GM21737 (cell line): Measurements from ENCODE around the gene BMF.
A peak's percentile ranks its signal among the peaks of the same experiment; 100 is the strongest.

ENCODE experiments used
- ATAC-seq: cut with Tn5 transposase; IDR thresholded peaks from one replicate; pipeline ENCODE4 v1.9.1; 2021; ENCODE audit warnings: mild to moderate bottlenecking, moderate library complexity; ENCODE audit not compliant: unreplicated experiment

BMF gene

DNA sequence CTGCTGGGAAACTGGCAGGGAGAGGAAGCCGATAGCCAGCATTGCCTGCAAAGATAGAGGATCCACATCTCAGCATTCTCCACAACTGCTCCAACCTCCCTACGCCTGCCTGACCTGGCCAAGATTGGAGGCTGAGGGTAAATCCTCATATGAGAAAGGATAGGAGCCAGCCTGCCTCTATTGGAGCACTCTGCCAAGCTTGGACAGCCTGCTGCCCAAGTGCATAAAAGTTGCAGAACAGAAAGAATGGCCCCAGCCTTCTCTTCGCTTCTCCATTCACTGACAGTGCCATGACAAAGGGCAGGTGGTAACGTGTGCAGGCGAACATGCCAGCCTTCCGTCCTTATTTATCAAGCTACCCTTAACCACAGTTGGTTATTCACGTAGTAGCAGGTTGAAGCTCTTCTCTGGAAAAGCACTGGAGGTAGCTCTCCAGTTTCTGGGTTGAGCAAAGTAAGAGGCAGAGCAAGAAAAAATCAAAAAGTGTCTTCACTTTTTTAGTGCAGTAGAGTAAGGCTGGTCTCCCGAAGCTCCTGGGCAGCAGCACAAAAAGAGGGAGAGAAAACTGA, 4.3 kb downstream of the BMF start:
- ATAC-seq, result no peak

DNA sequence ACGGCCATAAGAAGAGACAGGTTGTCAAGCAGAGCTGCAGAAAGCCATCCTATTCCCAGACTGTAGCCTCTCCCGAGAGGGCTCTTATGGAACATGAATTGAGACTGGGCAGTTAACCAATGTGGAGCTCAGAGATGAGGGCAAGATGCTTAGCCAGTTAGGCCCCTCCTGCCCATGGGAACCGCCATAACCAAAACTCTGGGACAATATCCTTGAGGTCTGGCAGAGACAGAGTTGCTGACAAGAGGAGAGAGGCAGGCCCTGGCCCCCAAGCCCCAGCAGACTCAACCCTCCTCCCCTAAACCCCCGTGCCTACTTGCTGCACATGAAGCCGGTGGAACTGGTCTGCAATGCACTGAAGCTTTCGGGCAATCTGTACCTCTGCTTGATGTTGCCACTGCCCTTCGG, 4.8 kb downstream of the BMF start:
- ATAC-seq, result no peak

DNA sequence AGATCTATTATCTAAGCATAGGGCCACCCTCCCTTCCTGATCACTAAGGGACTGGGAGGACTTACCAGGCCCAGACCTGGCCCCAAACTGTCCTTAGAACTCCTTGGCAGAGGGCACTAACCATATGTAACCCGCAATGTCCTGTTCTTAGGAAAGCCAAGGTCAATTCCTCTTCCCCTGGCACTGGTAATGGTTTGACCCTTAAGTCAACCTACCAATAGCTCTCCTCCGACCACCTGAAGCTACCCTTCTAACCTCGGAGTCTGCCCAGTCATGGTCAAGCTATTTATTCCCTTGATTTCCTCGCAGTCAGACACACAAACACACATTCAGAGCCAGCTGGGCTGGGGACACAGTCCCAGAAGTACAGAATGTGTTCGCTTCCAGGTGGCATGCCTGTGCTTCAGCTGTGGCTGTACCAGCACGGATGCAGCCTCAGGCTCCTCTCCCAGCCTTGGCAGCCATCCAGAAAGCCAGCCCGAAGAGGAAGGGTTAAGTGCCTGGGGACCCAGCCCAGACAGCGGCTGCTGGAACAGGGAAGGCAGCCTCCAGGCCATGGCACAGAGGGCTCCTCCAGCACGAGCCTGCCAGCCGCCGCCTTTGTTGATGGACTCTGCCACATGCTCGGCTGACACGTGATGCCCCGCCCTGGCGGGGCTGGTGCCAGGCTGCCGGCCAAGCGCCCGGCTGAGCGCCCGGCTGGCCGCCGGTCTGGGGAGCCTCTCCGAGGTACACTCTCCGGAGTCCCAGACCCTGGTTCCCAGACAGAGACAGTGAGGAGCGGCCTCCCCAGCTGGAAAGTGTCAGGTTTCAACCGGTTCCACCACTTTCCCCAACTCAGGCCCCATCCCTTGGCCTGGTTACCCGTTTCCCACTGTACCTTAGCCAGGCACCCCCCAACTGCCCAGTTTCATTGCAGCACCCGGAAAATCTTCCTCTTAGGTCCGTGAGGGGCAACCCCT, 5.5 kb downstream of the BMF start:
- no peak for ATAC-seq

DNA sequence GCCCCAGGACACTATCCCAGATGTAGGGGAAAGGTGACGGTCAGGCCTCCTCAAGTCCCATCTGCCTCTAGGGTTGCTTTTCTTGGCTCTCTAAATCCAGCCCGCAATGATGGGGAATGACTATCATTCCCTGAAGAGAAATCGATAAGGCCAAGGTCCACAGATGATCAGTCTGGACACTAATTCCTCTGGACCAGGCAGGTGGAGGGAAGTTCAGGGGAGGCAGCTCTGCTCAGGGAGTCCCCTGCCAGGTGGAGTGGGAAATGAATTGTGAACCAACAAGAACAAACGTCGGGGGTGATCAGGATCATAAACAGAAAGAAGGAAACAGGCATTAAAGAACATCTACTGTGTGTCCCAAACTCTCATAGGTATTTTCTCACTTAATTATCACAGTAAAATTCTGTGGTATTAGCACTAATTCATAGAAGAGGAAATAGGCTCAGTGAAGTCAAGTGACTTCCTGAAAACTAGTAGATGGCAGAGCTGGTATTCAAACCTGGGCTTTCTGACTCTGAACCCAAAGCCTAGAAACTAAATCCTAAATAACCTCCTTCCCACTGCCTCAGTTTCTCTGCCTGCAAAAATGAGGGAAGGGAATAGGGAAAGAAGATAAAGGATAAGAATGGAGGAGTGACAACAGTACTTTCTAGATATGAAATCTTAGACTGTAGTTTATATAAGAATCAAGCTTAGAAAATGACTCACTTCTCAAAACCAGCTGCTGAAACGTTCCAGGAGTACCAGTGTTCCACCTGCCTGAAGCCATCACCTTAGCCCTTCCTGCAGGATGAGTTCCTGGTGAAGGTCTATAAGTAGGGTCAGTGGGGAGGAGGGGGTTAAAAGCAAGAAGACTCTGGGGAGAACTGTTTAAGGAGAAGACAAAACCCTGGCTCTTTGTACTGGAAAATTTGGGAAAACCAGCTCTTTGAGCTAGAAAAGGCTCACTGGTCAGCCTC, 7.5 kb downstream of the BMF start:
- ATAC-seq, result no peak

DNA sequence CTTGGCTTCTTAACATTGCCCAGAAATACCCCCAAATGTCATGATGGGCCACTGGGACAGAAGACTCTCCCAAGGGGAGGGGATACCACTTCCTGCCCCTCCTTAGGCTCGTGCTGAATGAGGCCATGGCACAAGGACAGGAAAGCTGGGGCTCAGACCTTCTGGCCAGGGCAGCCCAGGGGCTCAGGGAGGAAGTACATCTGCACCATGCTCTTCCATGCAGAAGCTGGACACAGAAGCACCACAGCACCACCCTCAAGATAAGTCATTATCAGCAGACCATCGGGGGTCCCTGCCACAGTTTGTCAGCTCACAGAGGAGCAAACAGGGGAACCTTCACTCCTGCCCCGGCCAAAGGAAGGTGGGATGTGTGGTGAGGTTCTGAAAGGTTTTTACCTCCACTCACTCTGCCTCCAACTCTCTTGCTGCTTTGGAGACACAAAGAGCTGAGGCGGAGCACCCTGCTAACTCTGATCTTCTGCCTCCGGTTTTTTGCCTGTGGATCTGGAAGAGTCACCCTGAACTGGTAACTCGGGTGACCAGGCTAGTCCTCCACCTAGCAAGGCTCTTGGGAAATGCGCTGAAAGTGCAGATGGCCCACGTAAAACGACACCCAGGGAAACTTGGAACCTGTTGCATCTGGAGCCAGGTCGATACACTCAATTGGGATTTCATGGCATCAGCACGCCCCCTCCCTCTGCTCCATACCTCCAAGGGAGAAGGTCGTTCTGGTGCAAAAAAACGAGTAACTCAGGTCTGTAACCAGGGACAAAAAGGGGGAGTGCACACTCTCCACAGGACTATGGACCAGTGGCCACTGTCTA, 8.3 kb downstream of the BMF start:
- ATAC-seq, result no peak

DNA sequence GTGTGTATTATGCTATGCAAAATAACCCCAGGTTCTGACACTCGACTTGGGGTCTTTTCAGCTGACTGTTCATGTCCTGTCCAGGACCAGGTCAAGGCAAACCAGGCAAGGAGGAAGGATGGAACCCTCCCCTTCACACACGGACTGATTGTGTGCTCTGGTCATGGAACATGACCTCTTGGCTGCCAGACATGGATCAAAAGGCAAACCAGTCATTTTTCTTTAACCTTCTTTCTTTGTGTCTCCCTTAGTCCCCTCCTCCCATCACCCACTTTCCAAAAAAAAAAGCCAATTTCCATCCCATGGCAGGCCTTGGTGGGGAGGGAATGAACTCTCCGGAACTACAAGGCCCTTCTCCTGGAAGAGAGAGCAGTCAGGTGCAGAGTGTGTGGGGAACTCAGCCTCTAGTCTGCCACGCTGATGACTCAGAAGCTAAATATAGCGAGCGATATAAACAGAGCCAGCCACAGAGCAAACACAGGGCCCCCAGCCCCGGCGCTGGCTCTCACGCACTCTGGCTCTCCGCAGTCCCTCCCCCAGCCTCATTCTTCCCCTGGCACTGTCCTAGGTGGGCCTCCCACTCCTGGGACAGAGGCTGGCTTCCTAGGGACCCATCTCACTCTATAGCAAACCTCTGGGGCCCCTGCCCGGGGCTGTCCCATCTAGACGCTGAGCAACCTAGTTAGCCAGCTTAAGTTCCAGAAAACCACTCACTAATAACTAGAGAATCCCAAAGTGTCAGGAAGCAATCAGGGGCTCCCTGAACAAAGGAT, 10.0 kb downstream of the BMF start:
- peak; percentile 62 for ATAC-seq

DNA sequence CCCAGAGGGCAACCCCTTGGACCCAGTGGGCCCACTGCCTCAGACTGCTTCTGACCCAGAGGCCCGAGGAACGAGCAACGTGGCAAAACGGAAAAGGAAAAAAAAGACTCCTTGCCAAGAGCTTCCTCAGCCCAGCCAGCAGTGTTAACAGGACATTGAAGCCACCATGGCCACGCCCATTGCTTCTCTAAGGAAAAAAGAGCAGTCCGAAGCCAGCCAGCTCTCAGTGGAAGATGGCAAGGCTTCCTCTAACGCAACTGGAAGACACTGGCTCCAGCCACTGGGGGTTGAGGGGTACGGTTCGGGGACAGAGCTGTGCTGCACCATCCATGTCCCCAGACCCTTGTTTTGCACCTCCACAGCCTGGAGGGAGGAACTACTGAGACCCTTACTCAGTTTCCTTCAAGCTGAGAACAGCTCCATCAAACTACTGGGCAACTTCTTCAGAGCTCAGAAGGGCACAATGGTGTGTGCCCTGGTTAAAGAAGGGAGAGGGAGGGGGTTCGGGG, 10.7 kb downstream of the BMF start:
- no peak for ATAC-seq

DNA sequence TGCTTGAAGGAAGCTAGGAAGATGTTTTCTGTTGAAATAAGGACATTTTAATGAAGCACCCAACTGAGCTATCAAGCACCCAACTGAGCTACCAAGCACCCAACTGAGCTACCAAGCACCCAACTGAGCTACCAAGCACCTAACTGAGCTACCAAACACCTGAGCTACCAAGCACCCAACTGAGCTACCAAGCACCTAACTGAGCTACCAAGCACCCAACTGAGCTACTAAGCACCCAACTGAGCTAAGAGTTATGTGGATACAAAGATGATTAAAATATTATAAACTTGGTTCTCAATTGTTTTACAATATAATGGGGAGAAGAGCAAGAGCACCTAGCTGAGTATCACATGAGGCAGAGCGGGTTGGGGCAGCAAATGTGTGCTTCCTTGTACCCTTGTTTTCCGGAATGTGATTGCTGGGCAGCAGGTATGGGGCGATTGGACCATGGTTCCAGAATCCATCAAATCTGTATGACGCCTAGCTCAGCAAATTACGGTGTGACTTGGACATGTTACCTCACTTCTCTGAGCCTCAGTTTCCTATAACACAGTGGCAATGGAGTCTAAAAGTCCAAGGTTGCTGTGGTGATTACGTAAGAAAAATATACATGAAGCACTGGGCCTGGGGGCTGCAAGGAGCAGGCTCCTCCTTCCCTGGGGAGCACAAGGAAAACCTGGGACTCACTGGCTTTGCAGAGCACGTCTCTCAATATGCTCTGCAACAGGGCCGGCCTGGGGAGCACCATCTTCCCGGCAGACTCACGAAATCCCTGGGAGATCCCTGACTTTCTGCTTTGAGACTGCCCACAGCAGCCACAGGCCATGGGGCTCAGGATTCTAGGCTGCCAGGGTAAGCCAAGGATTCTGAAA, 11.3 kb downstream of the BMF start:
- ATAC-seq, result no peak

DNA sequence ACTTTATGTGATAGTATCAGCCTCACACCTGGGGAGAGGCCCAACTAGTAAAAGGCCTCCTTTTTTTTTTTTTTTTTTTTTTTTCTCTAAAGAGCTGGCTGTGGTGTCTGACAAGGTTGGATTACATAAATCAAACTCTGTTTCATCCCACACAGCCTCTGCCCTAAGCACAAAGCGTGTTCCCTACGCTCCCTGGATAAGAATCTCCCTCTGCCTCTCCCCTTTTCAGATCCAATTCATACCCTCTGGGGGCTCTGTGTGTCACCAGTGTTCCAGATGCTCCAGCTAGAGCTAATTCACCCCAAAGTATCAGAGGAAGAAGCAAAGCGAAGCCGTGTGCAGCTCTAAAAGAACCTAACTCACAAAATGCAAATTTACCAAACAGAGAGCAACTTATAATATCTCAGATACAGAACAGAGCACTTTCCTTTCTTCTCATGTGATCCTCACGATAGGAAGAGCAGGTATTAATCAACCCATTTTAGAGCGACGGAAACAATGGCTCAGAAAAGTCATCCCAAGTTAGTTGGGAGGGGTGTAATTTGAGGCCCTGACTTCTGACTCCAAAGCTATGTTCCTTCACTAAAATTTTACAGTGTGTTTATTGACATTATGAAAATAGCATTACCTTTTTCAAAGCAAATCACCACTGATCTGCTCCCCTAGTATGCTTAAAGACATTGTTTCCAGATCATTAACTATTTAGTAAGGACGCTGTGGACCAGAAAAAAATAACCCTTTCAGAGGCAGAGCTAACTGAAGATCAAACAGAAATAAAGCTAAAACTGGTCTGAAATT, 12.4 kb downstream of the BMF start:
- ATAC-seq, result no peak

DNA sequence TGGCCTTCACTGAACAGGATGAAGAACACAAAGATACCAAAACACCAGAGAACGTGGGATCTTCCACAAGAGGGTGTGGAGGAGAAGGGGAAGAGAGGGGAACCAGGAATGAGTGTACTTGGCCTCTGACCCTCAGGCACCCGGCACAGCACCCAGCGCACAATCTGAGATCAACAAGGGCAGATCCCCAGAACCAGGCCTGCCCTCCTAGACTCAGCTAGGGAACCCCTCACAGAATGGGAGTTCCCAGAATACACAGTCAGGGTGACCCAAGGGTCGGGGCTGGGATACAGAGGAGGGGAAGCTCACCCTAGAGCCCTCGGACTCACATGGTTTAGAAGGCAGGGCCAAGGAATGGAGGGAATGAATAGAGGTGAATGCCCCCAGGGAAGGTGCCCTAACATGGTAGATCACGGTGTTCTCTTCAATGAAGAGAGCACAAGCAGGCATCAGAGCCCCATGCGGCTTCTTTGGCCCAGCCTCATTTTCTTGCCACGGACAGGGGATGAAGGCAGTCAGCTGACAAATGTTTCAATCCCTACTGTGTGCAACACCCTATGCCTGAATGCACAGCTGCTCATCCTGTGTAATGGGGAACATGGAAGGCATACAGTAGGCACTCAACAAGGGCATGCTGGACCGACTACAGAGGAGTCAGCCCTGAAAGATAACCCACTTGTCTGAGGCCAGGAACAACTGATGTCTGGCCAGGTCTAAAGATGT, 13.1 kb downstream of the BMF start:
- no peak for ATAC-seq

DNA sequence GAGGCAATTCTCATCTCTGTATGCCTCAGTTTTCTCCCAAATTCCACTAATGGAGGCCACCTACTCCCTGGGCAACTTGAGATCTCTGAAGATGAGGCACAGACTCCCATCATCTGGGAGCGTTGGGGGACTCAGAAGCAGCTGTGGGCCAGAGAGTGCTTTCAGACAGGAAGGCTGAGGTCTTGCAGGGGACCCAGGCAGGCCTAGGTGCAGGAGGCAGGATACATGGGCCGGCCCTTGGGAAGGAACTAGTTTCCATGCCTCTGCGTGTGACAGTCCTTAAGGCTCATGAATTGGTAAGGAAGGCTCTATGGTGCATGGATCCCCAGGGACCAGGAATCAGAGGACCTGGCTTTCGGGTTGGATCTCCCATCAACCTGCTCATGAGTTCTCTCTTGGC, 14.5 kb downstream of the BMF start:
- no peak for ATAC-seq

DNA sequence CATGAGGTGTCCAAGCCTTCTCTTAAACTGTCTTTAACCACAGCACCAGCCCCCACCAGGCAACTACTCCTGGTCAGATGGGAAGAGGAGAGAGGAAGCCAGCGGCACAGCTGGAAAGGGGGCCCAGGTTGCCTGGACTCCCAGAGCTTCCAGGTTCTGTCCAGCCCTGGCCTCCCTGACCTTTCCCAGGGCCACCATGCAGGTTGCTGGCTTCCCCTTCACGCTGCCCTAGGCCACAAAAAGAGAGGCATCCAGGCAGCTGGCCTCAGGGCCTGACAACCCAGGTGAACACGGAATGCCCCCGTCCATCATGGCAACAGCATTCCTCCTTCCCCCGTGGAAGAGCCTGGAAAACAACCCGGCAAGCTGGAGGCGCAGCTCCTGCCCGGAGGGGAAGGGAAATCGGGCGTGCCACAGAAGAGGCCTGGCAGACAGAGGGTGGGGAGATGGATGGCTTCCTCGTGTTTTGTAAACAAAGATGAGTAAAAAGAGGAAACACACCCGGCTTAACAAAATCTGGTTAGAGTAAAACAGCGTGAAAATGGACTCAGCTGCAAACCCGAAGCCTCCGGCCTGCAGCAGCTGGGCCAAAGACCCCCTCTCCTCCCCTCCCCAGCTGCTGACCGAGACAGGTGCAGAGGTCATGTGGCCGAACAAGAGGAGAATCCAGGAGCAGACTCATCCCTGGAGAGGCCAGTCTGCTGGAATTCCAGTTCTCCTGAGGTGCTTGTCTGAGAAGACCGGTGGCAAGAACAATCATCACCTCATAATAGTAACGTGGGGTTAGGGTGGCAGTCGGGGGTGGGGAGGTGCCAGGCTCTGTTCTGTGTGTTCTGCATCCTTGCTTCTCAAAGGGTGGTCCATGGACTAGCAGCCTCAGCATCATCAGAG, 15.5 kb downstream of the BMF start:
- ATAC-seq, result no peak

DNA sequence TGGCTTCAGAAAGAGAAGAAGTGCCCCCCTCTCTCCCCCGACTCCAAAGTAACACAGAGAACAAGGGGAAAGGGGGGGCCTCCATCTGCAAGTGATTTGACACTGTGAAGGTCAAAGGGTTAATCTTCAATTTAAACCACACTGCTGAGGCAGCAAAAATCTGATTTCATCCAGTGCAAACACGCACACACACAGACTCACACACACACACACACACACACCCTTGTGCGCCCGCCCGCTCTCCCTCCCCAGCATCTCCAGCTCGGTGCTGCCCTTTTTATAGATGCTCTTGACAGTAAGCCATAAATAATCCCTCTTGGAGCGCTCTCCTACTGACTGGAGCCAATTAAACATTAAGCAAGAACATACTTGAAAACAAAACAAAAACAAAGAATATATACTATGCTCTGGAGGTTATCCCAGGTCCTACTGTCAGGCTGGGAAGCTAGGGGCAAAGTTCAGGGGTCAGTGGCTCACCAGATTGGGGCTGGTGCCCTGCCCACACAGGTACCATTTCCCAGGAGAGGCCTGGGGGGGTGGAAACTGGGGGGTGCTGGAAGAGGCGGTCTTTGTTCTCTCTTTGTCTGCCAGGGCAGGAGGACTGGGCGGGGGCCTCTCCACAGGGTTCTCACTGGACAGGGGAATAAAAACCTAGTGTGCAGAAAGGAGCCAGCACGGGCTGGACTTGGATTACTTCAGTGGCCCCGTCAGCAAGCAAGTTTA, 16.3 kb downstream of the BMF start:
- ATAC-seq, result no peak

DNA sequence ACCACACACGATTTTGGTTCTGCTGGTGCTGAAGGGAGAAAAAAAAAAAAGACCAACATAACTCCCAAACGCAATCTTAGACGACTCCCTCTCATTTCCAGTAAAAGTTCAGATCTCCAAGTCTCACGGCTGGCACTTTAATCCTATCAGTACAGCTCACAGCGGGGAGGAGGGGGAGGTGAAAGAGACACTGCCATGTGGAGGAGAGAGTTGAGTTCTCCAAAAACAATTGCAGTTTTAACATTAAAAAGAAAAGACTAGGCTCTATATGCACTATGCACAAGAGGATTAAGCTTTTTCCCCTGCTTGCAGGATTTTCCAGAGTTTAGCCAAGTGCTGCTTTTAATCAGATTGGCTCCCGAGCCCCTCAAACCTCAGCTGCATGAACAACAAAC, 16.8 kb downstream of the BMF start:
- ATAC-seq, result no peak

DNA sequence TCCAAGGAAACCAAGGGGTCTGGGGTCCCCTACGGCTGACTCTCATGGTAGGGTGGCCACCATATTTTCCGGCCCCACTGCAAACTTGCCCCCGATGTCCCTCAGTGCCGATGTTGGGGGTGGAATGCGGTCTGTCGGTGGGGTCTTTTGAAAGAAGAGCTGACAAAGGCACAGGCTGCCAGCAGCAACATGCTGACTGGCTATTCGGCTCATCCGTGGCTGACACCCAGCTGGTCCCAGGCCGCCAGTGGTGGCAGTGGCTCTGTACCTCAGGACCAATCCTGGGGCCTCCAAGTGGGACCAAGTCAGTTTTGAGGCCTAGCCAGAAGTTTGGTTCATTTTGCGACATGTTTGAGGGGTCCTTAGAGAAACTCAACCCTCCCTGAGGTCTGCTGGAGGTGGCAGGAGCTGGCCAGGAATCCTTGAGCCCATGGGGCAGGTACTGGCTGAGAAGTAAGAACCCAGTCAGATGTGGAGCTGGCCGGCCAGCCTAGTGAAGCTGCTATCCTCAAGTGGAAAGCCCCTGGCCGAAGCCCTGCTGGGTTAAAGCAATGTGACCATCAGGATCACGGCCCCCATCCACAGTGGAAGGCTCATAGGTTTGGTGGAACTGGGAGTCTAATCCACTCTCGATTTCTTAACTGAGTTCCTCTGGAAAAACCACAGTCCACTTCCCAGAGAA, 17.8 kb downstream of the BMF start:
- ATAC-seq, result no peak
